ENCODE measurements around the gene PUS1. TPM values are rescaled to one million over a fixed set of nuclear protein-coding genes. Genes with fewer than 3 reads are reported as not detected.
A peak's percentile ranks its signal among the peaks of the same experiment; 100 is the strongest.

Gene PUS1
- total RNA-seq, 2 donors from 2014 or later: 37.3 to 56.7 TPM

DNA sequence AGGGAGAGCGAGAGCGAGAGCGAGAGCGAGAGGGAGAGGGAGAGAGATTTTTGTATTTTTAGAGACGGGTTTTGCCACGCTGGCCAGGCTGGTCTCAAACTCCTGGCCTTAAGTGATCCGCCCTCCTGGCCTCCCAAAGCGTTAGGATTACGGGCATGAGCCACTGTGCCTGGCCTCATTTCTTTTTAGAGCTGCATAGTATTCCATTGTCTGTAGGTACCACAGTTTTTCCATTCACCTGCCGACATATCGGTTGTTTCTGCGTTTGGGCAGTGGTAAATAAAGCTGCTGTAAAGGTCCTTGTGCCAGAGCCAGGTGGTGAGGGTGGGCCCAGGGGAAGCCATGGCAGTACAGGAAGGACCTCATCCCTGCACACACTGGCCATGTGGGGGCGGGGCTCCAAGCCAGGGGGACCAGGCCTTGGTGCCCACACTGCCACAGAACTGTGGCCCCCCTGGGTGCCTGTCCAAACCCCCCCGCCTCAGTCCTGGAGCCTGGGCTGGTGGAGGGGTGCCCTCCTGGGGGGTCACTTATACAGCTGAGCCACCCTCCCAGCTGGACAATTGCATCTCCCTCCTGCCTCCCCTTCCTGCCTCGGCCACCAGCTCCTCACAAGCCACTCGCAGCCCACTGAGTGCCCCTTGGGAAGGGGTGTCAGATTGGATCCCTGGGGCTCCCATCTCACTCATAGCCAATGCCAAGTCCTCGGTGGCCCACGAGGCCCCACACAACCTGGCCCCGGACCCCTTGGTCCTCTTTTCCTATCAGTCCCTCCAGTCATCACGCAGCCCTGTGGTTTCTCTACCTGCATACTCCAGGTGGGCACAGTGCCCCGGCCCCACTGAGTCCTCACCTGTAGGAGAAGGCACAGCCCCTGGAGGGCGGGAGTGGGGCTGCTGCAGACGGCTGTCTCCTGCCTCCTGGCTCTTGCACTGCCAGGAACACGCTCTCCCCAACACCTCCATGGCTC, 1.7 kb upstream of the PUS1 start:
- peaks cover 2% of the 10 kb centered on the region for H3K27me3 Mint-ChIP-seq (ENCODE audit: insufficient read depth)
- no peak overlapping the region for H3K4me3 ChIP-seq (ENCODE audit: low read length)
- no peaks in the 10 kb centered on the region for H3K9me3 ChIP-seq (ENCODE audit: control insufficient read depth, low read length)
- WGBS, 2 experiments (ENCODE audit: insufficient coverage in 1 of 2, insufficient read length in 1 of 2): 80 to 81% methylated on average over 13 to 24 of the region's 24 CpGs
- H3K4me1 ChIP-seq (ENCODE audit: control insufficient read depth, insufficient read depth, low read length): no peaks in the 10 kb centered on the region
- no peak overlapping the region for H3K9ac ChIP-seq (ENCODE audit: extremely low read depth, low read length, poor library complexity, severe bottlenecking)
- H3K27me3 ChIP-seq (ENCODE audit: control insufficient read depth, insufficient read depth, low read length, poor library complexity, severe bottlenecking): no peaks in the 10 kb centered on the region
- H3K4me3 Mint-ChIP-seq: peak overlapping the region; percentile 92
- peaks cover 13% of the 10 kb centered on the region for H3K36me3 ChIP-seq (ENCODE audit: control insufficient read depth, insufficient read depth, low read length)
- peaks cover 3% of the 10 kb centered on the region for H3K4me1 Mint-ChIP-seq
- no peak overlapping the region for H3K27ac Mint-ChIP-seq
- peaks cover 15% of the 10 kb centered on the region for H3K36me3 Mint-ChIP-seq (ENCODE audit: low read depth)
- TF ChIP-seq, protein P1, sequence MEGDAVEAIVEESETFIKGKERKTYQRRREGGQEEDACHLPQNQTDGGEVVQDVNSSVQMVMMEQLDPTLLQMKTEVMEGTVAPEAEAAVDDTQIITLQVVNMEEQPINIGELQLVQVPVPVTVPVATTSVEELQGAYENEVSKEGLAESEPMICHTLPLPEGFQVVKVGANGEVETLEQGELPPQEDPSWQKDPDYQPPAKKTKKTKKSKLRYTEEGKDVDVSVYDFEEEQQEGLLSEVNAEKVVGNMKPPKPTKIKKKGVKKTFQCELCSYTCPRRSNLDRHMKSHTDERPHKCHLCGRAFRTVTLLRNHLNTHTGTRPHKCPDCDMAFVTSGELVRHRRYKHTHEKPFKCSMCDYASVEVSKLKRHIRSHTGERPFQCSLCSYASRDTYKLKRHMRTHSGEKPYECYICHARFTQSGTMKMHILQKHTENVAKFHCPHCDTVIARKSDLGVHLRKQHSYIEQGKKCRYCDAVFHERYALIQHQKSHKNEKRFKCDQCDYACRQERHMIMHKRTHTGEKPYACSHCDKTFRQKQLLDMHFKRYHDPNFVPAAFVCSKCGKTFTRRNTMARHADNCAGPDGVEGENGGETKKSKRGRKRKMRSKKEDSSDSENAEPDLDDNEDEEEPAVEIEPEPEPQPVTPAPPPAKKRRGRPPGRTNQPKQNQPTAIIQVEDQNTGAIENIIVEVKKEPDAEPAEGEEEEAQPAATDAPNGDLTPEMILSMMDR (conservative IDR thresholded peaks at IDR 0.05): peak; percentile 36
- peaks cover 21% of the 10 kb centered on the region for H3K9me3 Mint-ChIP-seq
- peak; percentile 75 for DNase-seq
- no peak overlapping the region for H3K27ac ChIP-seq (ENCODE audit: low read depth, low read length)

DNA sequence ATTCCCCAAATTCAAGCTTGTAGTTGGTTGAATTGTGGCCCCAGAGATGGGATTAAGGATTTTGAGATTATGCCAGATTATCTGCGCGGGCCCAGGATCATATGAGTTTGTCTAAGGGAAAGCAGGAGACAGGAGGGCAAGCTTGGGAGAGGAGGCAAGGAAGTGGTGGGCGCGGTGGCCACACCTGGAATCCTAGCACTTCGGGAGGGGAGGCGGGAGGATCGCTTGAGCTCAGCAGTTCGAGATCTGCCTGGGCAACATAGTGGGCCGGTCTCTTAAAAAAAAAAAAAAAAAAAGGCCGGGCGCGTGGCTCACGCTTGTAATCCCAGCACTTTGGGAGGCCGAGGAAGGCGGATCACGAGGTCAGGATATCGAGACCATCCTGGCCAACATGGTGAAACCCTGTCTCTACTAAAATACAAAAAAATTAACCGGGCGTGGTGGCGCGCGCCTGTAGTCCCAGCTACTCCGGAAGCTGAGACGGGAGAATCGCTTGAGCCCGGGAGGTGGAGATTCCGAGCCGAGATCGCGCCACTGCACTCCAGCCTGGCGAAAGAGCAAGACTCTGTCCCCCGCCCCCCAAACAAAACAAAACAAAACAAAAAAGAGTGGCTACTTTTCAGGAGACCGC, 881 bp upstream of the PUS1 start:
- H3K9me3 Mint-ChIP-seq: peaks cover 21% of the 10 kb centered on the region
- TF ChIP-seq, protein P1 (conservative IDR thresholded peaks at IDR 0.05): no peak
- DNase-seq: peak; percentile 72
- H3K4me1 ChIP-seq (ENCODE audit: control insufficient read depth, insufficient read depth, low read length): no peaks in the 10 kb centered on the region
- peaks cover 18% of the 10 kb centered on the region for H3K36me3 Mint-ChIP-seq (ENCODE audit: low read depth)
- H3K27ac Mint-ChIP-seq: no peak overlapping the region
- peak overlapping the region; percentile 92 for H3K4me3 Mint-ChIP-seq
- H3K4me1 Mint-ChIP-seq: peaks cover 3% of the 10 kb centered on the region
- H3K27ac ChIP-seq (ENCODE audit: low read depth, low read length): no peak overlapping the region
- no peaks in the 10 kb centered on the region for H3K27me3 ChIP-seq (ENCODE audit: control insufficient read depth, insufficient read depth, low read length, poor library complexity, severe bottlenecking)
- 39 to 41% methylated on average over 15 to 31 of the region's 33 CpGs for WGBS, 2 experiments (ENCODE audit: insufficient coverage in 1 of 2, insufficient read length in 1 of 2)
- H3K36me3 ChIP-seq (ENCODE audit: control insufficient read depth, insufficient read depth, low read length): peaks cover 21% of the 10 kb centered on the region
- H3K9ac ChIP-seq (ENCODE audit: extremely low read depth, low read length, poor library complexity, severe bottlenecking): peak overlapping the region; percentile 49
- no peaks in the 10 kb centered on the region for H3K9me3 ChIP-seq (ENCODE audit: control insufficient read depth, low read length)
- peak overlapping the region; percentile 77 for H3K4me3 ChIP-seq (ENCODE audit: low read length)
- peaks cover 2% of the 10 kb centered on the region for H3K27me3 Mint-ChIP-seq (ENCODE audit: insufficient read depth)

DNA sequence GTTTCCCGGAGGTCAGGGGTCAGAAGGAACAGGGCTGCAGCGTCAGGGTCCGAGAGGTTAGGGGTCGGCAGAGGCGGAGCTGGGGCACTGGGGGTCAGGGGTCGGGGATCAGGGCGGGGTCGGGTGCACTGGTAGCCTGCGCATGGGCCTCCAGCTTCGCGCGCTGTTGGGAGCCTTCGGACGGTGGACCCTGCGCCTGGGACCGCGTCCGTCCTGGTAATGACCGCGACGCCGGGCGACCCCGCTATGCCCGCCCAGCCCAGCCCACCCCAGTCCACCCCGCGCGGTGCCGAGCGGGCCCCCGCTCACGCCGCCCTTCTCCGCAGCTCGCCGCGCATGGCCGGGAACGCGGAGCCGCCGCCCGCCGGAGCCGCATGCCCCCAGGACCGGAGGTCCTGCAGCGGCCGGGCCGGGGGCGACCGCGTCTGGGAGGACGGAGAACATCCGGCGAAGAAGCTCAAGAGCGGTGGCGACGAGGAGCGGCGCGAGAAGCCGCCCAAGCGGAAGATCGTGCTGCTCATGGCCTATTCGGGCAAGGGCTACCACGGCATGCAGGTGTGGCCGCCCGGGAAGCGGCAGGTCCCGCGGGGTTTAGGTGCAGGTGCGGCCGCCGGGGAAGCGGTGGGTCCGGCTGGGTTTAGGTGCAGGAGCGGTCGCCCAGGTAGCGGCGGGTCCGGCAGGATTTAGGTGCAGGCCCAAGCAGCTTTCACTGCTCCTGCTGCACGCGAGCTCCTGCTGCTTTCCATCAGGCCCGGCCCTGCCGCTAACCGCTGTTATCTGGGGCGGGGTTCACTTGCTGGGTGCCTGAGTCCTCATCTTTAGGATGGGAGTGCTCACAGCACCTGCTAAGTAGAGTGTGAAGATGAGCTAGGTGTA, 743 bp downstream of the PUS1 start:
- peak overlapping the region; percentile 60 for H3K27ac ChIP-seq (ENCODE audit: low read depth, low read length)
- 1 to 5% methylated on average over 29 to 87 of the region's 87 CpGs for WGBS, 2 experiments (ENCODE audit: insufficient coverage in 1 of 2, insufficient read length in 1 of 2)
- peaks cover 3% of the 10 kb centered on the region for H3K4me1 Mint-ChIP-seq
- H3K9ac ChIP-seq (ENCODE audit: extremely low read depth, low read length, poor library complexity, severe bottlenecking): peak overlapping the region; percentile 70
- H3K27ac Mint-ChIP-seq: peak overlapping the region; percentile 93
- no peaks in the 10 kb centered on the region for H3K4me1 ChIP-seq (ENCODE audit: control insufficient read depth, insufficient read depth, low read length)
- H3K9me3 Mint-ChIP-seq: peaks cover 21% of the 10 kb centered on the region
- peaks cover 36% of the 10 kb centered on the region for H3K36me3 ChIP-seq (ENCODE audit: control insufficient read depth, insufficient read depth, low read length)
- peaks cover 32% of the 10 kb centered on the region for H3K36me3 Mint-ChIP-seq (ENCODE audit: low read depth)
- H3K27me3 ChIP-seq (ENCODE audit: control insufficient read depth, insufficient read depth, low read length, poor library complexity, severe bottlenecking): no peaks in the 10 kb centered on the region
- DNase-seq: peak; percentile 82
- H3K4me3 Mint-ChIP-seq: peak overlapping the region; percentile 92
- peaks cover 2% of the 10 kb centered on the region for H3K27me3 Mint-ChIP-seq (ENCODE audit: insufficient read depth)
- peak overlapping the region; percentile 75 for H3K4me3 ChIP-seq (ENCODE audit: low read length)
- TF ChIP-seq, protein P1 (conservative IDR thresholded peaks at IDR 0.05): no peak
- no peaks in the 10 kb centered on the region for H3K9me3 ChIP-seq (ENCODE audit: control insufficient read depth, low read length)
